ENCODE data around the gene BRCA1. TPM values are rescaled to one million over a fixed set of nuclear protein-coding genes. Genes with fewer than 3 reads are reported as not detected.
A peak's percentile ranks its signal among the peaks of the same experiment; 100 is the strongest.
"Not testable (repeated sequence)": the region's sequence is repeated elsewhere in the genome, so short reads cannot be mapped to it uniquely, and the experiment has no call there.

The BRCA1 gene
- 9.9 TPM for polyA plus RNA-seq (2012; ENCODE audit: insufficient read depth, insufficient read length, low read depth)

DNA sequence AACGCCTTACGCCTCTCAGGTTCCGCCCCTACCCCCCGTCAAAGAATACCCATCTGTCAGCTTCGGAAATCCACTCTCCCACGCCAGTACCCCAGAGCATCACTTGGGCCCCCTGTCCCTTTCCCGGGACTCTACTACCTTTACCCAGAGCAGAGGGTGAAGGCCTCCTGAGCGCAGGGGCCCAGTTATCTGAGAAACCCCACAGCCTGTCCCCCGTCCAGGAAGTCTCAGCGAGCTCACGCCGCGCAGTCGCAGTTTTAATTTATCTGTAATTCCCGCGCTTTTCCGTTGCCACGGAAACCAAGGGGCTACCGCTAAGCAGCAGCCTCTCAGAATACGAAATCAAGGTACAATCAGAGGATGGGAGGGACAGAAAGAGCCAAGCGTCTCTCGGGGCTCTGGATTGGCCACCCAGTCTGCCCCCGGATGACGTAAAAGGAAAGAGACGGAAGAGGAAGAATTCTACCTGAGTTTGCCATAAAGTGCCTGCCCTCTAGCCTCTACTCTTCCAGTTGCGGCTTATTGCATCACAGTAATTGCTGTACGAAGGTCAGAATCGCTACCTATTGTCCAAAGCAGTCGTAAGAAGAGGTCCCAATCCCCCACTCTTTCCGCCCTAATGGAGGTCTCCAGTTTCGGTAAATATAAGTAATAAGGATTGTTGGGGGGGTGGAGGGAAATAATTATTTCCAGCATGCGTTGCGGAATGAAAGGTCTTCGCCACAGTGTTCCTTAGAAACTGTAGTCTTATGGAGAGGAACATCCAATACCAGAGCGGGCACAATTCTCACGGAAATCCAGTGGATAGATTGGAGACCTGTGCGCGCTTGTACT is at the start of gene BRCA1:
Gene BRCA1, minus strand, starts transcription at position 232 of the 834 bp plus-strand sequence. CDS start 1,268 bp downstream, outside the sequence.
- DNase-seq = peak; percentile 95
- no peaks in the 10 kb centered on the region for H3K4me1 ChIP-seq
- TF ChIP-seq, protein P1, sequence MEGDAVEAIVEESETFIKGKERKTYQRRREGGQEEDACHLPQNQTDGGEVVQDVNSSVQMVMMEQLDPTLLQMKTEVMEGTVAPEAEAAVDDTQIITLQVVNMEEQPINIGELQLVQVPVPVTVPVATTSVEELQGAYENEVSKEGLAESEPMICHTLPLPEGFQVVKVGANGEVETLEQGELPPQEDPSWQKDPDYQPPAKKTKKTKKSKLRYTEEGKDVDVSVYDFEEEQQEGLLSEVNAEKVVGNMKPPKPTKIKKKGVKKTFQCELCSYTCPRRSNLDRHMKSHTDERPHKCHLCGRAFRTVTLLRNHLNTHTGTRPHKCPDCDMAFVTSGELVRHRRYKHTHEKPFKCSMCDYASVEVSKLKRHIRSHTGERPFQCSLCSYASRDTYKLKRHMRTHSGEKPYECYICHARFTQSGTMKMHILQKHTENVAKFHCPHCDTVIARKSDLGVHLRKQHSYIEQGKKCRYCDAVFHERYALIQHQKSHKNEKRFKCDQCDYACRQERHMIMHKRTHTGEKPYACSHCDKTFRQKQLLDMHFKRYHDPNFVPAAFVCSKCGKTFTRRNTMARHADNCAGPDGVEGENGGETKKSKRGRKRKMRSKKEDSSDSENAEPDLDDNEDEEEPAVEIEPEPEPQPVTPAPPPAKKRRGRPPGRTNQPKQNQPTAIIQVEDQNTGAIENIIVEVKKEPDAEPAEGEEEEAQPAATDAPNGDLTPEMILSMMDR (IDR thresholded peaks at IDR 0.05; ENCODE audit: low read depth, low read length) = no peak
- H3K27me3 ChIP-seq = no peaks in the 10 kb centered on the region
- H3K9me3 ChIP-seq = no peaks in the 10 kb centered on the region
- H3K4me3 ChIP-seq (ENCODE audit: low read depth, low read length) = peak within 1 kb of the TSS; percentile 85
- H3K36me3 ChIP-seq = no peaks in the 10 kb centered on the region; the same call in 1 of the 2 replicates

DNA sequence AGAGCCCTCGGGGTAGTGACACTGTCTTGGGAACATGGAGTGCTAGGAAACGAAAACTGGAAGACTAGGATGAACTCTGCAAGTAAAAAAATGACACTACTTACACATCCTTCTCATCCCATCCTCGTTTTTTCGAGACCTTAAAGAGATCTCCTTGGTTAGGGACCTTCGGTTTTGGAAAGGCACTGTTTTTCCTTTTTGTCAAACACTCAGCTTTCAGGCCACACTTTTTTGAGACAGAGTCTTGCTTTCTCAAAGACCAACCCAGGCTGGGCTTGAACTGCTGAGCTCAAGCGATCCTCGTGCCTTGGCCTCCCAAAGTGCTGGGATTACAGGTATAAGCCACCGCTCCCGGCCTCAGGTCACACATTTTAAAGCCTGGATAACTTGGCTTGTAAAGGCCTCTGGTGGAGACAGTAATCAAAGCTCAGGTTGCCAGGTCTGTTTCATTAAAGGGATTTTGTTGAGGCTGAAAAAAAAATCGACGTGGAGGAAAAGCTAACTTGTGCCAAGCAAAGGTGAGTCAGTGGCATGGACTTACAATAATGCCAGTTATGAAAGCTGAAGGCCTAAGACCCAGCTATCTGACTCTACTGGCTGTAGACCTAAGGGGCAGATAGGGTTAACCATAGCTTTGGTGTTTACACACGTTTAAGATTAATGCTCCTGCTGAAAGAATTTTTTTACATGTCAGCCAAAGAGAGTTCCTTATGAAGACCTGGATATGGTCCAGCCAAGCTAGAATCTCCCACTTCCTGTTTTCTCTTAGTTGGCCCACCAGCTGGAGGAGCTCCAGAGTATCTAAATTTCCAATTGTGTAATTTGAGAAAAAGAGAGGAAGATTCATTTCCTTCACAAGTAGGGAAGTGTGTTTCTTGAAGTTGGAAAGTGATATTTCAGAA is 46.7 kb upstream of the BRCA1 start:
- Histone ChIP-seq H3K4me3 (ENCODE audit: low read depth, low read length) (peak overlapping the region; percentile 80), H3K4me1 (no peaks in the 10 kb centered on the region), H3K27me3 (no peaks in the 10 kb centered on the region), H3K36me3 (peaks cover 6% of the 10 kb centered on the region; the same call in 1 of the 2 replicates), H3K9me3 (no peaks in the 10 kb centered on the region)
- TF ChIP-seq, protein P1 (IDR thresholded peaks at IDR 0.05; ENCODE audit: low read depth, low read length) = peak; percentile 38
- DNase-seq = peak; percentile 17

DNA sequence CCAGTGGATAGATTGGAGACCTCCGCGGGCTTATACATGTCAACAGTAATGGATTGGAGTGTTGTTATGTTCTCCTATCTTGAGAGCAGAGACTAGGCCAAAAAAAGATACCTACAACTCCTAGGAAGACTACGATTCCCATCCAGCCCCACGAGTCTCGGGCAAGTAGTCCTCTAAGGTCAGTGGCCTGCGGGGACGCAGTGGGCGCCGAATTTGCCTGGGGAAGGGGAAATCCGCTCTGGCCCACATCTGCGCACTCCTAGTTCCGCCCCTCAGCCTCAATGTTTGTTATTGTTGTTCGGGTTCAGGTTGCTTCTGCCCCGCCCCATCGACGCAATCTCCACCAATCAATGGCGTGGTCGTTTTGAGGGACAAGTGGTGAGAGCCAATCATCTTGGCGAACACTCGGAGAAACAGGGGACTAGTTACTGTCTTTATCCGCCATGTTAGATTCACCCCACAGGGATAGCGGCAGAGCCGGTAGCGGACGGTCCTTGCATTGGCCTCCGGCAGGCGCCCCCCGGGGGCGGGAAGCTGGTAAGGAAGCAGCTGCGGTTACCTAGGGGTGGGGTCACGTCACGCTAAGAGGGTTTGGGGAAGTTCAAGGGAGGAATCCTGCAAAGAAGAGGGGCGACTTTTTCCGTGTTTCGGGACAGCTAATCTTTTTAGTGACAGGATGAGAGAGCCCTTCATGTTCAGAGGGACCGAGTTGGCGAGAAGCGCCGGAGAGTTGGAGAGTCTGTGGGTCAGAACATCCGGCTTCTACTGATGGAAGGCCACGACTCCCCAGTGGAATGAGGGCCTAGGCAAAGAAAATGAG is 45.8 kb upstream of the BRCA1 start, which contains the start of gene NBR1:
Gene NBR1, plus strand, starts transcription at position 449 of the 820 bp plus-strand sequence. CDS start 4,586 bp downstream, outside the sequence.
- no peaks in the 10 kb centered on the region for H3K4me1 ChIP-seq
- H3K27me3 ChIP-seq = no peaks in the 10 kb centered on the region
- peaks cover 3% of the 10 kb centered on the region; the same call in 1 of the 2 replicates for H3K36me3 ChIP-seq
- no peaks in the 10 kb centered on the region for H3K9me3 ChIP-seq
- peak within 1 kb of the TSS; percentile 80 for H3K4me3 ChIP-seq (ENCODE audit: low read depth, low read length)
- TF ChIP-seq, protein P1 (IDR thresholded peaks at IDR 0.05; ENCODE audit: low read depth, low read length) = peak; percentile 26
- peak; percentile 94 for DNase-seq

DNA sequence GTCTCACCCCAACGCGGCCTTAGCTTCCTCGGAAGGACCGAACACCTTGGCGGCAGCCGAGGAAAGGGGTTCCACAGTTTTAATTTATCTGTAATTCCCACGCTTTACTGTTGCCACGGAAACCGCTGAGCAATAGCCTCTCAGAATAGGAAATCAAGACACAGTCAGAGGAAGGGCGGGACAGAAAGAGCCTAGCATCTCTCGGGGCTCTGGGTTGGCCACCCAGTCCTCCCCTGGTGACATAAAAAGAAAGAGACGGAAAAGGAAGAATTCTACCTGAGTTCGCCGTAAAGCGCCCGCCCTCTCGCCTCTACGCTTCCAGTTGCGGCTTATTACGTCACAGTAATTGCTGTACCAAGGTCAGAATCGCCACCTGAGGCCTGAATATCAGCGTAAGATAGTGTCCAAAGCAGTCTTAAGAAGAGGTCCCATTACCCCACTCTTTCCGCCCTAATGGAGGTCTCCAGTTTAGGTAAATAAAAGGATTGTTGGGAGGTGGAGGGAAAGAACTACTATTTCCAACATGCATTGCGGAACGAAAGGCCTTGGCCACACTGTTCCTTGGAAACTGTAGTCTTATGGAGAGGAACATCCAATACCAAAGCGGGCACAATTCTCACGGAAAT is 45.1 kb upstream of the BRCA1 start:
- H3K36me3 ChIP-seq = no peaks in the 10 kb centered on the region
- no peaks in the 10 kb centered on the region for H3K27me3 ChIP-seq
- DNase-seq = peak; percentile 83
- no peaks in the 10 kb centered on the region for H3K9me3 ChIP-seq
- peak overlapping the region; percentile 80 for H3K4me3 ChIP-seq (ENCODE audit: low read depth, low read length)
- TF ChIP-seq, protein P1 (IDR thresholded peaks at IDR 0.05; ENCODE audit: low read depth, low read length) = no peak
- H3K4me1 ChIP-seq = no peaks in the 10 kb centered on the region

DNA sequence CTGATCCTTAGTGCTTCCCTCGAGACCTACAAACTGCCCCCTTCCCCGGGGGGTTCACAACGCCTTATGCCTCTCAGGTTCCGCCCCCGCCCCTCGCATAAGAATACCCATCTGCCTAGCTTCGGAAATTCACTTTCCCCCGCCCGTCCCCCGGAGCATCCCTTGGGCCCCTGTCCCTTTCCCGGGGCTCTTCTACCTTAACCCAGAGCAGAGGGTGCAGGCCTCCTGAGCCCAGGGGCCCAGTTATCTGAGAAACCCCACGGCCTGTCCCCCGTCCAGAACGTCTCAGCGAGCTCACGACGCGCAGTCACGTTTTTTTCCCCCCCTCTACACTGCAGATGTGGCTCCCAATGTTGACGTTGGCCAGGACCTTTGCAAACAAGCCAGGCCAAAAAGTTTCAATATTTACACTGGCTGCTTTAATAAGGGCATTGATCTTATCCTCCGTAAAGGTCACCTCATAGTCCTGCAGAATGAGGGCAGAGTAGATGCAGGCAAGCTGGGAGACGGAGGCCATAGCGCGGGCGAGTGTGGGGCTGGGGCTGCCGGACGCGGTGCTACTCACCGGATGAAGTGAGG is 44.5 kb upstream of the BRCA1 start:
- Histone ChIP-seq H3K4me1 (no peaks in the 10 kb centered on the region), H3K4me3 (ENCODE audit: low read depth, low read length) (peak overlapping the region; percentile 80)

DNA sequence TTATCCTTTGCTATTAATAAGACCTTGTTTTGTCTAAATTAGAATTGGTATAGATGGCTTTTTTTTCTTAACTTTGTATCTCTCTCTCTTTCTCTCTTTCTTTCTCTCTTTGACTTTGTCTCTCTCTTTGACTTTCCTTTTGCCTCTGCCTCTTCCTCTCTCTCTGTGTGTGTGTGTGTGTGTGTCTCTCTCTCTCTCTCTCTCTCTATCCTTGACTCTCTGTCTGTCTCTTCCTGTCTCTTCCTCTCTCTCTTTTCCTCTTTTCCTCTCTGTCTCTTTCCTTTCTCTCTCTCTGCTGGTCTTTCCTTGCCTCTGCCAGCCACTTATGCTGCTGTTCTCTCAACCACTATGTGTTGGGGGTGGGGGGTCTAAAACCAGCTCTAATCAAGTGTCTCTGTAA is 40.8 kb upstream of the BRCA1 start:
- H3K36me3 ChIP-seq, H3K27me3 ChIP-seq, DNase-seq: not testable (repeated sequence)

More for the DNA sequence above, 44.5 kb upstream of the BRCA1 start:
- Histone ChIP-seq H3K36me3 (no peaks in the 10 kb centered on the region), H3K27me3 (no peaks in the 10 kb centered on the region), H3K9me3 (no peaks in the 10 kb centered on the region)
- peak; percentile 26 for DNase-seq
- TF ChIP-seq, protein P1 (IDR thresholded peaks at IDR 0.05; ENCODE audit: low read depth, low read length) = no peak

DNA sequence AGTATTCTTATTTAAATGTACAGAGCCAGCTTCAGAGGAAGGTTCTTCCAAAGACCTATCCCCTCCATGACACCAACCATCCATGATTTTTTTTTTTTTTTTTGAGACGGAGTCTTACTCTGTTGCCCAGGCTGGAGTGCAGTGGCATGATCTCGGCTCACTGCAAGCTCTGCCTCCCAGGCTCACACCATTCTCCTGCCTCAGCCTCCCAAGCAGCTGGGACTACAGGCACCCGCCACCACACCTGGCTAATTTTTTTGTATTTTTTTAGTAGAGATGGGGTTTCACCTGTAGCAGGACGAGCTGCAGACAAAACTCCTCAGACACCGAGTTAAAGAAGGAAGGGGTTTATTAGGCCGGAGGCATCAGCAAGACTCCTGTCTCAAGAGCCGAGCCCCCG is 34.8 kb upstream of the BRCA1 start:
- not testable (repeated sequence) for H3K9me3 ChIP-seq; H3K36me3 ChIP-seq; DNase-seq; H3K4me1 ChIP-seq; H3K27me3 ChIP-seq; H3K4me3 ChIP-seq (ENCODE audit: low read depth, low read length)

More for the DNA sequence above, 40.8 kb upstream of the BRCA1 start:
- H3K4me1 ChIP-seq; H3K9me3 ChIP-seq; H3K4me3 ChIP-seq (ENCODE audit: low read depth, low read length): not testable (repeated sequence)

DNA sequence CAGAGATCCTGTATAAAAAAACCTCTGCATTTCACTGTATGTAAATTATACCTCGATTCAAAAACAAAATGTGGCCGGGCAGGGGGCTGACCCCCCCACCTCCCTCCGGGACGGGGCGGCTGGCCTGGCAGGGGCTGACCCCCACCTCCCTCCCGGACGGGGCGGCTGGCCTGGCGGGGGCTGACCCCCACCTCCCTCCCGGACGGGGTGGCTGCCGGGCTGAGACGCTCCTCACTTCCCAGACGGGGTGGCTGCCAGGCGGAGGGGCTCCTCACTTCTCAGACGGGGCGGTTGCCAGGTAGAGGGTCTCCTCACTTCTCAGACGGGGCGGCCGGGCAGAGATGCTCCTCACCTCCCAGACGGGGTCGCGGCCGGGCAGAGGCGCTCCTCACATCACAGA is 34.1 kb upstream of the BRCA1 start:
- H3K4me3 ChIP-seq (ENCODE audit: low read depth, low read length); H3K36me3 ChIP-seq; H3K9me3 ChIP-seq; H3K4me1 ChIP-seq; H3K27me3 ChIP-seq; DNase-seq: not testable (repeated sequence)

Measured in BE2C (cell line).